HG02642 (cell line): ENCODE measurements around the gene ARHGEF4.

Experiments
- ATAC-seq: cut with Tn5 transposase; IDR thresholded peaks from one replicate; pipeline ENCODE4 v1.9.1; 2021; ENCODE audit warnings: mild to moderate bottlenecking; ENCODE audit not compliant: unreplicated experiment, poor library complexity

ARHGEF4 gene

GRCh38 chr2:130834091-130834930 lies 2.4 kb upstream of the ARHGEF4 start:
- no peak for ATAC-seq

- no peak for ATAC-seq
Observed at GRCh38 chr2:130834931-130835765, 1.6 kb upstream of the ARHGEF4 start.

- no peak for ATAC-seq
Observed at GRCh38 chr2:130835766-130836015, 1.0 kb upstream of the ARHGEF4 start.

GRCh38 chr2:130837175-130837810 lies 579 bp downstream of the ARHGEF4 start:
- ATAC-seq = no peak

GRCh38 chr2:130837811-130838565 lies 1.3 kb downstream of the ARHGEF4 start:
- no peak for ATAC-seq

GRCh38 chr2:130839011-130839780 lies 2.5 kb downstream of the ARHGEF4 start:
- no peak for ATAC-seq

- ATAC-seq = no peak
Observed at GRCh38 chr2:130840506-130840905, 3.8 kb downstream of the ARHGEF4 start.

- no peak for ATAC-seq
Observed at GRCh38 chr2:130841741-130842365, 5.1 kb downstream of the ARHGEF4 start.

- no peak for ATAC-seq
Observed at GRCh38 chr2:130842770-130843169, 6.1 kb downstream of the ARHGEF4 start.

GRCh38 chr2:130843321-130843985 lies 6.7 kb downstream of the ARHGEF4 start:
- ATAC-seq = no peak

- ATAC-seq = no peak
Observed at GRCh38 chr2:130844161-130844560, 7.4 kb downstream of the ARHGEF4 start.

GRCh38 chr2:130845505-130846085 lies 8.9 kb downstream of the ARHGEF4 start:
- ATAC-seq = no peak

- ATAC-seq = no peak
Observed at GRCh38 chr2:130846233-130846632, 9.5 kb downstream of the ARHGEF4 start.

GRCh38 chr2:130846686-130847375 lies 10.1 kb downstream of the ARHGEF4 start:
- no peak for ATAC-seq

- no peak for ATAC-seq
Observed at GRCh38 chr2:130847776-130848525, 11.2 kb downstream of the ARHGEF4 start.

GRCh38 chr2:130848526-130849210 lies 12.0 kb downstream of the ARHGEF4 start:
- ATAC-seq = no peak
